ENCODE data around the gene GFRA1. TPM values are rescaled to one million over a fixed set of nuclear protein-coding genes. Genes with fewer than 3 reads are reported as not detected.

Gene GFRA1
- total and polyA plus RNA-seq, 2 experiments from 2014 or later: 0.48 to 2.9 TPM

DNA sequence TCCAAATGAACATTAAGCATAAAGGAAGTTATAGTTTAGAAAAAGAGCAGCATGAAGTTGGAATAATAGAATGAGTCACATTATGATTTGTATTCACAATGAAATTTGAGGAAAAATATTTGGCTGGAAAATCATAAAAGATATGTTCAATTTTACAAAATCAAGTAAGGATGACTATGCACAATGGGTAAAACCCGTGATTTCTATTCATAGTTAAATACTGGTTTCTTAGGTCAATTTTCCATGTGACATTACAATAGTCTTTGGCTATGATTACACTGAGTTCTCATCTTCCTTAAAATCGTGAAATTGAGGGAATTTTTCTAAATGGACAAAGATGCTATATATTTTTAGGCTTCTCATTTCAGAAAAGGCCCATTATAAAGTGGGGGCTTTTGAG lies 33.8 kb upstream of the GFRA1 start:
- WGBS (ENCODE audit: low lambda C conversion rate, missing lambda C conversion rate): 84% methylated on average over 2 of the region's 2 CpGs
- Histone ChIP-seq H4K20me1 (ENCODE audit: insufficient read depth, poor library complexity, severe bottlenecking) (no peaks in the 10 kb centered on the region), H3K36me3 (replicated peaks; ENCODE audit: insufficient read depth, low read depth) (no peaks in the 10 kb centered on the region), H3K4me3 (no peak overlapping the region), H3K27ac (no peak overlapping the region), H2AFZ (no peak overlapping the region), H3K27me3 (no peaks in the 10 kb centered on the region), H3K4me2 (no peak overlapping the region), H3K9me3 (ENCODE audit: low read depth) (no peaks in the 10 kb centered on the region), H3K79me2 (no peaks in the 10 kb centered on the region), H3K4me1 (ENCODE audit: insufficient read depth) (no peaks in the 10 kb centered on the region), H3K9me2 (replicated peaks; ENCODE audit: insufficient read depth) (no peaks in the 10 kb centered on the region)
- no peak for DNase-seq (ENCODE audit: low spot score)
- TF ChIP-seq EZH2phosphoT487 (IDR thresholded peaks at IDR 0.05; ENCODE audit: low read depth, severe bottlenecking, unreplicated experiment) (no peak), EZH2 (IDR thresholded peaks at IDR 0.05; ENCODE audit: borderline replicate concordance) (no peak)
- TF ChIP-seq, protein P1, sequence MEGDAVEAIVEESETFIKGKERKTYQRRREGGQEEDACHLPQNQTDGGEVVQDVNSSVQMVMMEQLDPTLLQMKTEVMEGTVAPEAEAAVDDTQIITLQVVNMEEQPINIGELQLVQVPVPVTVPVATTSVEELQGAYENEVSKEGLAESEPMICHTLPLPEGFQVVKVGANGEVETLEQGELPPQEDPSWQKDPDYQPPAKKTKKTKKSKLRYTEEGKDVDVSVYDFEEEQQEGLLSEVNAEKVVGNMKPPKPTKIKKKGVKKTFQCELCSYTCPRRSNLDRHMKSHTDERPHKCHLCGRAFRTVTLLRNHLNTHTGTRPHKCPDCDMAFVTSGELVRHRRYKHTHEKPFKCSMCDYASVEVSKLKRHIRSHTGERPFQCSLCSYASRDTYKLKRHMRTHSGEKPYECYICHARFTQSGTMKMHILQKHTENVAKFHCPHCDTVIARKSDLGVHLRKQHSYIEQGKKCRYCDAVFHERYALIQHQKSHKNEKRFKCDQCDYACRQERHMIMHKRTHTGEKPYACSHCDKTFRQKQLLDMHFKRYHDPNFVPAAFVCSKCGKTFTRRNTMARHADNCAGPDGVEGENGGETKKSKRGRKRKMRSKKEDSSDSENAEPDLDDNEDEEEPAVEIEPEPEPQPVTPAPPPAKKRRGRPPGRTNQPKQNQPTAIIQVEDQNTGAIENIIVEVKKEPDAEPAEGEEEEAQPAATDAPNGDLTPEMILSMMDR (IDR thresholded peaks at IDR 0.05; ENCODE audit: poor library complexity): no peak

DNA sequence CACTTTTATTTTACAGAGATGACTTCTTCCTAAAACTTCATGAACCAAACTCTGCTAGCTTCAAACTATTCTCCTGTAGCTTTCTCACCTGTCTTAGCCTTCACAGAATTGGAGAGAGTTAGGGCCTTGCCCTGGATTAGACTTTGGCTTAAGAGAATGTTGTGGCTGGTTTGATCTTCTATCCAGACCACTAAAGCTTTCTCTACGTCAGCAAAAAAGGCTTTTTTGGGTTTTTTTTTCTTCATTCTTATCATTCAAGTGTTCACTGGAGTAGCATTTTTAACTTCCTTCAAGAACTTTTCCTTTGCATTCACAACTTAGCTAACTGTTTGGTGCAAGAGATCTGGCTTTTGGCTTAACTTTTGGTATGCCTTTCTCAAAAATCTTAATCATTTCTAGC lies 31.9 kb upstream of the GFRA1 start:
- WGBS (ENCODE audit: low lambda C conversion rate, missing lambda C conversion rate): 70% methylated on average over 1 of the region's 1 CpG
- Histone ChIP-seq H3K27me3 (no peaks in the 10 kb centered on the region), H3K4me1 (ENCODE audit: insufficient read depth) (no peaks in the 10 kb centered on the region), H3K9me3 (ENCODE audit: low read depth) (no peaks in the 10 kb centered on the region), H3K27ac (no peak overlapping the region), H3K79me2 (no peaks in the 10 kb centered on the region), H3K4me3 (no peak overlapping the region), H3K4me2 (no peak overlapping the region), H3K9me2 (replicated peaks; ENCODE audit: insufficient read depth) (no peaks in the 10 kb centered on the region), H4K20me1 (ENCODE audit: insufficient read depth, poor library complexity, severe bottlenecking) (no peaks in the 10 kb centered on the region), H3K36me3 (replicated peaks; ENCODE audit: insufficient read depth, low read depth) (no peaks in the 10 kb centered on the region), H2AFZ (no peak overlapping the region)
- TF ChIP-seq, protein P1 (IDR thresholded peaks at IDR 0.05; ENCODE audit: poor library complexity): no peak
- no peak for TF ChIP-seq EZH2phosphoT487 (IDR thresholded peaks at IDR 0.05; ENCODE audit: low read depth, severe bottlenecking, unreplicated experiment)
- no peak for TF ChIP-seq EZH2 (IDR thresholded peaks at IDR 0.05; ENCODE audit: borderline replicate concordance)
- no peak for DNase-seq (ENCODE audit: low spot score)

DNA sequence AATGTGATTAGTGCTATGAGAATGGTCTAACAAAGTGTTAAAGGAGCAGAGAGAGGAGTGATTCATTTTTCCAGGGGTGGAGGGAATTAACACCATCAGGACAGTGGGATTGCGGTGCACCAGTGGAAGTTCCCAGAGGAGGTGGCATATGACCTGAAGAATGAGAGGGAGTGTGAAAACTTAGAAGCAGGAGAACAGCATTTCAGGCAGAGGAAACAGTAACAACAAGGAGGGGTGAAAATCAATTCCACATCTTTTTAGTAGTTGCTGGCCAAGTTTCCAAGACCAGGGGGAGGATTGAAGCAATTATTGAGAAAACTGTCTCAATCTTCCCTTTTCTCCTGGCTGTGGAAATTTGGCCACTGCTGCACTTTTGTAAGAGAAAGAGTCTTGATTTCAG lies 27.5 kb upstream of the GFRA1 start:
- Histone ChIP-seq H3K9me2 (replicated peaks; ENCODE audit: insufficient read depth) (no peaks in the 10 kb centered on the region), H3K4me1 (ENCODE audit: insufficient read depth) (no peaks in the 10 kb centered on the region), H3K4me2 (no peak overlapping the region), H2AFZ (no peak overlapping the region), H3K79me2 (no peaks in the 10 kb centered on the region), H4K20me1 (ENCODE audit: insufficient read depth, poor library complexity, severe bottlenecking) (no peaks in the 10 kb centered on the region), H3K27me3 (no peaks in the 10 kb centered on the region), H3K27ac (no peak overlapping the region), H3K36me3 (replicated peaks; ENCODE audit: insufficient read depth, low read depth) (no peaks in the 10 kb centered on the region), H3K4me3 (no peak overlapping the region), H3K9me3 (ENCODE audit: low read depth) (no peaks in the 10 kb centered on the region)
- no peak for DNase-seq (ENCODE audit: low spot score)
- TF ChIP-seq EZH2phosphoT487 (IDR thresholded peaks at IDR 0.05; ENCODE audit: low read depth, severe bottlenecking, unreplicated experiment) (no peak), EZH2 (IDR thresholded peaks at IDR 0.05; ENCODE audit: borderline replicate concordance) (no peak)
- TF ChIP-seq, protein P1 (IDR thresholded peaks at IDR 0.05; ENCODE audit: poor library complexity): no peak
- WGBS (ENCODE audit: low lambda C conversion rate, missing lambda C conversion rate): 76% methylated on average over 1 of the region's 1 CpG

DNA sequence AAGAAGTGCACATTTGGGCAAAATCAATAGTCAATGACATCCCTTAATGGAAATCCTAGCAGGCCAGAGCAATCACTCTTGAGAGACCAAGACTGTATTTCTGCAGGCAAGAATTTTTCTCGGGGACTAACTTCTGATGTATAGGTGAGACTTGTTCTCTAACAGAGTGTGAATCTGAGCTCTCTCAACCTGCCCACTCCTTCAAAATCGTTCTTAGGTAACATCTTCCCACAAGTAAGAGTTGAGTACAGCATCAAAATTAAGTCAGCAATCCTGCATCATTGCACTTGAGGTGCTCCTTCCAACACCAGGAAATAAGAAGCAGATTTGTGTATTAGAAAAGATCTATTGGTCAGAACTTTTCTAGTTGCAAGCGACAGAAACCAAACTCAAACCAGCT lies 25.6 kb upstream of the GFRA1 start:
- DNase-seq (ENCODE audit: low spot score): no peak
- H3K9me3 ChIP-seq (ENCODE audit: low read depth): no peaks in the 10 kb centered on the region
- H3K4me2 ChIP-seq: no peak overlapping the region
- no peaks in the 10 kb centered on the region for H3K36me3 ChIP-seq (replicated peaks; ENCODE audit: insufficient read depth, low read depth)
- H3K79me2 ChIP-seq: no peaks in the 10 kb centered on the region
- no peaks in the 10 kb centered on the region for H3K4me1 ChIP-seq (ENCODE audit: insufficient read depth)
- WGBS (ENCODE audit: low lambda C conversion rate, missing lambda C conversion rate): 88% methylated on average over 3 of the region's 3 CpGs
- H3K9me2 ChIP-seq (replicated peaks; ENCODE audit: insufficient read depth): no peaks in the 10 kb centered on the region
- H2AFZ ChIP-seq: no peak overlapping the region
- no peak overlapping the region for H3K27ac ChIP-seq
- H4K20me1 ChIP-seq (ENCODE audit: insufficient read depth, poor library complexity, severe bottlenecking): no peaks in the 10 kb centered on the region
- TF ChIP-seq, protein P1 (IDR thresholded peaks at IDR 0.05; ENCODE audit: poor library complexity): no peak
- TF ChIP-seq EZH2 (IDR thresholded peaks at IDR 0.05; ENCODE audit: borderline replicate concordance): no peak
- no peak overlapping the region for H3K4me3 ChIP-seq
- H3K27me3 ChIP-seq: no peaks in the 10 kb centered on the region

Data from hepatocyte (in vitro differentiated cells).